ENCODE data around the gene TENM4.

The TENM4 gene

DNA sequence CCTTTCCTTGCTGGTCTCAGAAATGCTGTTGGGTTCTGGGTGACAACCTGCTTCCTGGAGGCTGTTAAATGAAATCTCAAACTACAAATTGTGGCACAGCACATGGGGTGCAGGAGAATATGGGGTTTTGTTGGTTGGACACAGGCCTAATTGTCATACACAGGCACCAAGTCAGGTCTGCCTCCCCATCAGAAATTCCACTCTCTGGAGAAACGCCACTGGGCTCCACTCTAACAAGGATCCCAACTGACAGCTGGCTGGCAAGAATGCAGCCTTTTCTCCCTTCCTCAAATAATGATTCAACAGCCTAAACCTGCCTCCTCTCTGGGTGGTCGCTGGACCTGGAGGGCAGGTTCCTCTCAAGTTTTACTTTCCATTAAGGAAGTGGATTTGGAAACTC is 688.3 kb downstream of the TENM4 start:
- Histone ChIP-seq H3K4me3 (ENCODE audit: low read depth, low read length) (no peak overlapping the region), H3K27me3 (replicated peaks) (no peaks in the 10 kb centered on the region), H3K36me3 (replicated peaks) (no peaks in the 10 kb centered on the region), H3K27ac (no peak overlapping the region)
- DNase-seq, result no peak
- in situ Hi-C loops (cut with HindIII; ENCODE audit: low pct_ligation_motif_present, low sequenced_read_pairs), result no loop called here
- TF ChIP-seq, protein P1, sequence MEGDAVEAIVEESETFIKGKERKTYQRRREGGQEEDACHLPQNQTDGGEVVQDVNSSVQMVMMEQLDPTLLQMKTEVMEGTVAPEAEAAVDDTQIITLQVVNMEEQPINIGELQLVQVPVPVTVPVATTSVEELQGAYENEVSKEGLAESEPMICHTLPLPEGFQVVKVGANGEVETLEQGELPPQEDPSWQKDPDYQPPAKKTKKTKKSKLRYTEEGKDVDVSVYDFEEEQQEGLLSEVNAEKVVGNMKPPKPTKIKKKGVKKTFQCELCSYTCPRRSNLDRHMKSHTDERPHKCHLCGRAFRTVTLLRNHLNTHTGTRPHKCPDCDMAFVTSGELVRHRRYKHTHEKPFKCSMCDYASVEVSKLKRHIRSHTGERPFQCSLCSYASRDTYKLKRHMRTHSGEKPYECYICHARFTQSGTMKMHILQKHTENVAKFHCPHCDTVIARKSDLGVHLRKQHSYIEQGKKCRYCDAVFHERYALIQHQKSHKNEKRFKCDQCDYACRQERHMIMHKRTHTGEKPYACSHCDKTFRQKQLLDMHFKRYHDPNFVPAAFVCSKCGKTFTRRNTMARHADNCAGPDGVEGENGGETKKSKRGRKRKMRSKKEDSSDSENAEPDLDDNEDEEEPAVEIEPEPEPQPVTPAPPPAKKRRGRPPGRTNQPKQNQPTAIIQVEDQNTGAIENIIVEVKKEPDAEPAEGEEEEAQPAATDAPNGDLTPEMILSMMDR (IDR thresholded peaks at IDR 0.05; ENCODE audit: low read depth, low read length, missing control alignments), result no peak

DNA sequence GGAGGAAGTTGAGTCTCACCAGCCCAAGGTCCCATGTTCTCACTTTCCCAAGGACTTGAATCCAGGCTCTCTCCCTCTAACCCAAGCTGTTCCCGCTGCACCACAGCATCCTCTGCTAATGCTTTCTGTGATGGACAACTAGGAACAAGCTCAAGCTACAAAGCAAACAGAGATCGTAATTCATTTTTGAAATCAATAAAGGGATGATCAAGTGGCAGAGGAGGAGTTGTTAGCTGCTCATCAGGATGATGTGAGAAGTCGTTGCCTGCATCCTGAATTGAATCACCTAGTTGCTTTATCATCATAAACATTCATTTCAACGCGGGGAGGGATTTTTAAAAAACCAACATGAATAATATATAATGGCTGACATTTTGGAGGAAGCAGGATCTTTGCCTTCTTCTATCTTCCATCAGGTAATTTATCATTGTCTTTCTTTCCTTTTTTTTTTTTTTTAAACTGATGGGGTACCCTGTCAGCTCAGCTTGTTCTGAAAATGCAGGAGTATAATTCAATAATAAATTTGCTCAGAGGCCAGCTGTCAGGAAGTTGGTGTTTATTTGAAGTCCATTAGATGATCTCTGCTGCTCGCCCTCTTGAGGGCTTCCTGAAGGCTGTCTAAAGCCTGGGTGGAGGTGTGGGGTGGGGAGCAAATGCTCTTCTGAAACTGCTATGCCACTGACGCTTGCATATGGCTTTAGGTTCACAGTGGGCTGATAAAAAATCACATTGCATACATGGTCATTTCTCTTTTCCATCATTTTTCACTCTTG is 691.7 kb downstream of the TENM4 start:
- Histone ChIP-seq H3K36me3 (replicated peaks) (no peaks in the 10 kb centered on the region), H3K4me3 (ENCODE audit: low read depth, low read length) (no peak overlapping the region), H3K27ac (no peak overlapping the region), H3K27me3 (replicated peaks) (no peaks in the 10 kb centered on the region)
- TF ChIP-seq, protein P1 (IDR thresholded peaks at IDR 0.05; ENCODE audit: low read depth, low read length, missing control alignments), result no peak
- in situ Hi-C loops (cut with HindIII; ENCODE audit: low pct_ligation_motif_present, low sequenced_read_pairs), result no loop called here
- no peak for DNase-seq

DNA sequence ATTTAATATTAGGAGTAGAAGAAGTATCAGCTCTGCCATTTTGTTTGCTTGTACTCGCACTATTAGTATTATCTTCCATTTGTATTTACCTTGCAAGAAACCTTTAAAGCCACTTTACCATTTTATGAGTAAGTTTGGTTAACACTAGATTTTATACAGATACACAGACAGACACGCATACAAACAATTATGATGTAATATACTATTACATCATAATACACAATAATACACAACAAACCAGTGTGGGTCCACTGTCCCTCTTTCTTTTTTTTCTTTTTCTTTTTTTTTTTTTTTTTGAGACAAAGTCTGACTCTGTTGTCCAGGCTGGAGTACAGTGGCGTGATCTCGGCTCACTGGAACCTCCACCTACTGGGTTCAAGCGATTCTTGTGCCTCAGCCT is 695.9 kb downstream of the TENM4 start:
- no peaks in the 10 kb centered on the region for H3K36me3 ChIP-seq (replicated peaks)
- no peaks in the 10 kb centered on the region for H3K27me3 ChIP-seq (replicated peaks)
- no peak overlapping the region for H3K27ac ChIP-seq
- in situ Hi-C loops (cut with HindIII; ENCODE audit: low pct_ligation_motif_present, low sequenced_read_pairs), result no loop called here
- no peak for DNase-seq
- no peak overlapping the region for H3K4me3 ChIP-seq (ENCODE audit: low read depth, low read length)
- TF ChIP-seq, protein P1 (IDR thresholded peaks at IDR 0.05; ENCODE audit: low read depth, low read length, missing control alignments), result no peak

DNA sequence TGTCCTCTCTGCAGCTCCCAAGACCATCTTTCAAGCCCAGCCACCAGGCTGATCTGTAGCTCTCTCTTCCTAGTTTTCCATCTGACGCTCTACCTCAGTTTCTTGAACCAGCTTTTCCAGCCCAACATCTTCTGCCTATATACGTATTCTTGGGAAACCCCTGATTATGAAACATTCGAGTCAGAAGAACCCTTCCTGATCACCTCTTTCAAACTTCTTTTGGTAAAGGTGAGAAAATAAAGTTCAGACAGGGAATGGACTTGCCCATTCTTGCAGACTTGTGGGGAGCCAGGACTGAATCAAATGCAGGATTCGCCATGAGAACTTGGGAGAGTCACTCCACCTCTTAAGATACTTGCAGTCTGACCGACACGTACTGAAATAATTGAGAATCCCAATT is 696.6 kb downstream of the TENM4 start:
- Histone ChIP-seq H3K27ac (no peak overlapping the region), H3K36me3 (replicated peaks) (no peaks in the 10 kb centered on the region), H3K4me3 (ENCODE audit: low read depth, low read length) (no peak overlapping the region), H3K27me3 (replicated peaks) (no peaks in the 10 kb centered on the region)
- no peak for DNase-seq
- in situ Hi-C loops (cut with HindIII; ENCODE audit: low pct_ligation_motif_present, low sequenced_read_pairs), result no loop called here
- TF ChIP-seq, protein P1 (IDR thresholded peaks at IDR 0.05; ENCODE audit: low read depth, low read length, missing control alignments), result no peak

DNA sequence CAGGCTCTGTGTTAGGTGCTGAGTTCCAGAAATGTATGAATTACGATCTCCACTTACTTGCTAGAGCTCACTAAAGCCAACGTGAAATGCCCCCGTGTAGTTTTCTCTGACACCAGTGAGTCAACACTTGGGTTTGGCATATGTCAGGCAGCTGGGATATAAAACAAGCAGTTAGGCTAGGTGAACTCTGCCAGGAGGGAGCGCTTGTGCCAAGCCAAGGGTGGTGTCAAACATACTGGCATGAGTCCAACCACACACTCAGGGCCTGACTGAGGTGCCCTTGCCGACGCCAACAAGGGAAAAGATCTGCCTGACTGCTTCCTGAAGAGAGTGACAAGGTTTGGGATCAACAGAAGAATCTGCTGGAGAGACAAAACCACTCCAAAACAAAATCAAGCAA is 698.4 kb downstream of the TENM4 start:
- TF ChIP-seq, protein P1 (IDR thresholded peaks at IDR 0.05; ENCODE audit: low read depth, low read length, missing control alignments), result no peak
- no peak overlapping the region for H3K4me3 ChIP-seq (ENCODE audit: low read depth, low read length)
- H3K36me3 ChIP-seq (replicated peaks), result no peaks in the 10 kb centered on the region
- in situ Hi-C loops (cut with HindIII; ENCODE audit: low pct_ligation_motif_present, low sequenced_read_pairs), result no loop called here
- no peaks in the 10 kb centered on the region for H3K27me3 ChIP-seq (replicated peaks)
- no peak for DNase-seq
- no peak overlapping the region for H3K27ac ChIP-seq

DNA sequence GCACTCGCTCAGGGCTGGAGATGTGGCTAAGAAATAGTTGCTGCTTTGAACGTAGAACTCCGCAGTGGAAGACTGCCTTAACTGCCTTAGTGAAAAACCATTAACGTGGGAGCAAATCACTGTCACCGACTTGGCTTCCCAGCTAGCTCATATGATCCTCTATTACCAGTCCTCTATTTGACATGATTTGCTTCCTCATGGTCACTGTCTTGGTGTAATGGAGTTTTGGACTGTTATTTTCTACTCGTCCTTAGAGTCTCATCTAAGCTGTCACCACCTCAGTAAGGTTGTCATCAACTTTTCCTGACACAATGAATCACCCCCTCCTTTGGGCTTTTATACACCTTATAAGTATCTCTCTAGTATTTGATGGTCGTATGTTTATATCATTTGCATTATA is 699.1 kb downstream of the TENM4 start:
- H3K36me3 ChIP-seq (replicated peaks), result no peaks in the 10 kb centered on the region
- H3K27ac ChIP-seq, result no peak overlapping the region
- H3K27me3 ChIP-seq (replicated peaks), result no peaks in the 10 kb centered on the region
- no peak overlapping the region for H3K4me3 ChIP-seq (ENCODE audit: low read depth, low read length)
- TF ChIP-seq, protein P1 (IDR thresholded peaks at IDR 0.05; ENCODE audit: low read depth, low read length, missing control alignments), result no peak
- in situ Hi-C loops (cut with HindIII; ENCODE audit: low pct_ligation_motif_present, low sequenced_read_pairs), result no loop called here
- no peak for DNase-seq

All from brain microvascular endothelial cell (primary cell).